Measurements from ENCODE around the gene EMILIN2.

Gene EMILIN2

GRCh38 chr18:2932247-2933181, 85.7 kb downstream of the EMILIN2 start:
- peak; percentile 57 for DNase-seq
- Histone ChIP-seq H2BK5ac (ENCODE audit: low read length) (no peak overlapping the region), H3K79me1 (ENCODE audit: low read length) (no peaks in the 10 kb centered on the region), H3K4me3 (ENCODE audit: low read length) (no peak overlapping the region), H4K8ac (ENCODE audit: low read depth, low read length) (no peak overlapping the region), H3K4me2 (ENCODE audit: low read length) (no peak overlapping the region), H3K79me2 (ENCODE audit: control insufficient read depth, insufficient read depth, low read length) (no peaks in the 10 kb centered on the region), H3K27ac (ENCODE audit: low read depth, low read length) (no peak overlapping the region), H3K9ac (ENCODE audit: low read length) (no peak overlapping the region), H3K23ac (ENCODE audit: low read length) (no peak overlapping the region), H3K27me3 (ENCODE audit: insufficient read depth, low read length, poor library complexity) (no peaks in the 10 kb centered on the region), H3K18ac (ENCODE audit: low read length) (no peak overlapping the region), H2BK120ac (ENCODE audit: low read depth, low read length) (no peak overlapping the region), H2AK5ac (ENCODE audit: low read length) (no peak overlapping the region), H3K4me1 (ENCODE audit: control insufficient read depth, low read depth, low read length) (no peaks in the 10 kb centered on the region), H3K36me3 (ENCODE audit: control insufficient read depth, insufficient read depth, low read length) (no peaks in the 10 kb centered on the region), H3K56ac (ENCODE audit: low read length) (no peak overlapping the region), H2BK15ac (replicated peaks; ENCODE audit: low read depth) (no peak overlapping the region), H3K4ac (ENCODE audit: low read depth, low read length) (no peak overlapping the region), H4K5ac (ENCODE audit: low read length) (no peak overlapping the region)
- no CpG with 5 or more reads among the region's 10 CpGs for WGBS (ENCODE audit: extremely low coverage, insufficient coverage, low lambda C conversion rate)

GRCh38 chr18:2933995-2934394, 87.2 kb downstream of the EMILIN2 start:
- Histone ChIP-seq H2BK5ac (ENCODE audit: low read length) (no peak overlapping the region), H3K4me3 (ENCODE audit: low read length) (no peak overlapping the region), H4K8ac (ENCODE audit: low read depth, low read length) (no peak overlapping the region), H3K56ac (ENCODE audit: low read length) (no peak overlapping the region), H2AK5ac (ENCODE audit: low read length) (no peak overlapping the region), H2BK120ac (ENCODE audit: low read depth, low read length) (no peak overlapping the region), H3K27me3 (ENCODE audit: insufficient read depth, low read length, poor library complexity) (no peaks in the 10 kb centered on the region), H4K5ac (ENCODE audit: low read length) (no peak overlapping the region), H3K9ac (ENCODE audit: low read length) (no peak overlapping the region), H2BK15ac (replicated peaks; ENCODE audit: low read depth) (no peak overlapping the region), H3K23ac (ENCODE audit: low read length) (no peak overlapping the region), H3K79me1 (ENCODE audit: low read length) (no peaks in the 10 kb centered on the region), H3K4me1 (ENCODE audit: control insufficient read depth, low read depth, low read length) (no peaks in the 10 kb centered on the region), H3K18ac (ENCODE audit: low read length) (no peak overlapping the region), H3K79me2 (ENCODE audit: control insufficient read depth, insufficient read depth, low read length) (no peaks in the 10 kb centered on the region), H3K36me3 (ENCODE audit: control insufficient read depth, insufficient read depth, low read length) (no peaks in the 10 kb centered on the region), H3K4ac (ENCODE audit: low read depth, low read length) (no peak overlapping the region), H3K27ac (ENCODE audit: low read depth, low read length) (no peak overlapping the region), H3K4me2 (ENCODE audit: low read length) (no peak overlapping the region)
- no peak for DNase-seq
- 100% methylated on average over 3 of the region's 3 CpGs for WGBS (ENCODE audit: extremely low coverage, insufficient coverage, low lambda C conversion rate)

GRCh38 chr18:2935438-2936192, 88.8 kb downstream of the EMILIN2 start:
- Histone ChIP-seq H3K79me1 (ENCODE audit: low read length) (no peaks in the 10 kb centered on the region), H3K4me1 (ENCODE audit: control insufficient read depth, low read depth, low read length) (no peaks in the 10 kb centered on the region), H4K5ac (ENCODE audit: low read length) (no peak overlapping the region), H3K9ac (ENCODE audit: low read length) (no peak overlapping the region), H2BK120ac (ENCODE audit: low read depth, low read length) (no peak overlapping the region), H3K27me3 (ENCODE audit: insufficient read depth, low read length, poor library complexity) (no peaks in the 10 kb centered on the region), H3K27ac (ENCODE audit: low read depth, low read length) (no peak overlapping the region), H3K36me3 (ENCODE audit: control insufficient read depth, insufficient read depth, low read length) (no peaks in the 10 kb centered on the region), H2AK5ac (ENCODE audit: low read length) (no peak overlapping the region), H4K8ac (ENCODE audit: low read depth, low read length) (no peak overlapping the region), H3K79me2 (ENCODE audit: control insufficient read depth, insufficient read depth, low read length) (no peaks in the 10 kb centered on the region), H3K18ac (ENCODE audit: low read length) (no peak overlapping the region), H2BK5ac (ENCODE audit: low read length) (no peak overlapping the region), H3K4me2 (ENCODE audit: low read length) (no peak overlapping the region), H3K4ac (ENCODE audit: low read depth, low read length) (no peak overlapping the region), H3K56ac (ENCODE audit: low read length) (no peak overlapping the region), H3K4me3 (ENCODE audit: low read length) (no peak overlapping the region), H3K23ac (ENCODE audit: low read length) (no peak overlapping the region), H2BK15ac (replicated peaks; ENCODE audit: low read depth) (no peak overlapping the region)
- WGBS (ENCODE audit: extremely low coverage, insufficient coverage, low lambda C conversion rate), result no CpG with 5 or more reads among the region's 3 CpGs
- no peak for DNase-seq

GRCh38 chr18:2939317-2939716, 92.5 kb downstream of the EMILIN2 start:
- no peak overlapping the region for H3K18ac ChIP-seq (ENCODE audit: low read length)
- no peak overlapping the region for H3K27ac ChIP-seq (ENCODE audit: low read depth, low read length)
- no peak overlapping the region for H2BK15ac ChIP-seq (replicated peaks; ENCODE audit: low read depth)
- no peak overlapping the region for H4K8ac ChIP-seq (ENCODE audit: low read depth, low read length)
- no peak for DNase-seq
- no peaks in the 10 kb centered on the region for H3K4me1 ChIP-seq (ENCODE audit: control insufficient read depth, low read depth, low read length)
- no peak overlapping the region for H4K5ac ChIP-seq (ENCODE audit: low read length)
- H2AK5ac ChIP-seq (ENCODE audit: low read length), result no peak overlapping the region
- no peaks in the 10 kb centered on the region for H3K27me3 ChIP-seq (ENCODE audit: insufficient read depth, low read length, poor library complexity)
- H3K4me3 ChIP-seq (ENCODE audit: low read length), result no peak overlapping the region
- H3K79me1 ChIP-seq (ENCODE audit: low read length), result no peaks in the 10 kb centered on the region
- WGBS (ENCODE audit: extremely low coverage, insufficient coverage, low lambda C conversion rate), result no CpG with 5 or more reads among the region's 7 CpGs
- no peaks in the 10 kb centered on the region for H3K79me2 ChIP-seq (ENCODE audit: control insufficient read depth, insufficient read depth, low read length)
- H3K4me2 ChIP-seq (ENCODE audit: low read length), result no peak overlapping the region
- H2BK5ac ChIP-seq (ENCODE audit: low read length), result no peak overlapping the region
- no peaks in the 10 kb centered on the region for H3K36me3 ChIP-seq (ENCODE audit: control insufficient read depth, insufficient read depth, low read length)
- H2BK120ac ChIP-seq (ENCODE audit: low read depth, low read length), result no peak overlapping the region
- H3K9ac ChIP-seq (ENCODE audit: low read length), result no peak overlapping the region
- H3K4ac ChIP-seq (ENCODE audit: low read depth, low read length), result no peak overlapping the region
- H3K23ac ChIP-seq (ENCODE audit: low read length), result no peak overlapping the region
- no peak overlapping the region for H3K56ac ChIP-seq (ENCODE audit: low read length)

- Histone ChIP-seq H3K56ac (ENCODE audit: low read length) (no peak overlapping the region), H2BK120ac (ENCODE audit: low read depth, low read length) (no peak overlapping the region), H3K23ac (ENCODE audit: low read length) (no peak overlapping the region), H3K4me1 (ENCODE audit: control insufficient read depth, low read depth, low read length) (no peaks in the 10 kb centered on the region), H3K18ac (ENCODE audit: low read length) (no peak overlapping the region), H3K27me3 (ENCODE audit: insufficient read depth, low read length, poor library complexity) (no peaks in the 10 kb centered on the region), H3K79me1 (ENCODE audit: low read length) (no peaks in the 10 kb centered on the region), H3K79me2 (ENCODE audit: control insufficient read depth, insufficient read depth, low read length) (no peaks in the 10 kb centered on the region), H3K9ac (ENCODE audit: low read length) (no peak overlapping the region), H3K36me3 (ENCODE audit: control insufficient read depth, insufficient read depth, low read length) (no peaks in the 10 kb centered on the region), H3K27ac (ENCODE audit: low read depth, low read length) (no peak overlapping the region), H2AK5ac (ENCODE audit: low read length) (no peak overlapping the region), H2BK15ac (replicated peaks; ENCODE audit: low read depth) (no peak overlapping the region), H2BK5ac (ENCODE audit: low read length) (no peak overlapping the region), H4K8ac (ENCODE audit: low read depth, low read length) (no peak overlapping the region), H4K5ac (ENCODE audit: low read length) (no peak overlapping the region), H3K4ac (ENCODE audit: low read depth, low read length) (no peak overlapping the region), H3K4me2 (ENCODE audit: low read length) (no peak overlapping the region), H3K4me3 (ENCODE audit: low read length) (no peak overlapping the region)
- peak; percentile 69 for DNase-seq
- no CpG with 5 or more reads among the region's 3 CpGs for WGBS (ENCODE audit: extremely low coverage, insufficient coverage, low lambda C conversion rate)
Measured at GRCh38 chr18:2948038-2948437, 101.2 kb downstream of the EMILIN2 start.

Data from mesendoderm (in vitro differentiated cells).